ENCODE data around the gene EPHA10.
A peak's percentile ranks its signal among the peaks of the same experiment; 100 is the strongest.

EPHA10 gene

DNA sequence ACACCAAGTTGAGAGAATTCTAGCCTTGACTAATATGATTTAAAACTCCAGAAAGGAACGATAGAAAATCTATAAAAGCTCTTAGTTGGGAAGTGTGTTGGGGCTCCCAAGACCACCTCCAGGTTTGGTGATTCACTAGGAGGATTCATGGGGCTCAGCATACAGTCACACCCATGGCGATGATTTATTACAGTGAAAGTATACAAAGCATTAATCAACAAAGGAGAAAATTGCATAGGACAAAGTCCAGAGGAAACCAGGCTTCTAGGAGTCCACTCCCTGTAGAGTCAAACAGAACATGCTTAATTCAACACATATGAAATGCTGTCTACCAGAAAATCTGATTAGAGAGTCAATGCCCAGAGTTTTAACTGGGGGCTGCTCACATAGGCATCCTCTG is 67.8 kb downstream of the EPHA10 start (continued):
- TF ChIP-seq, protein P1, sequence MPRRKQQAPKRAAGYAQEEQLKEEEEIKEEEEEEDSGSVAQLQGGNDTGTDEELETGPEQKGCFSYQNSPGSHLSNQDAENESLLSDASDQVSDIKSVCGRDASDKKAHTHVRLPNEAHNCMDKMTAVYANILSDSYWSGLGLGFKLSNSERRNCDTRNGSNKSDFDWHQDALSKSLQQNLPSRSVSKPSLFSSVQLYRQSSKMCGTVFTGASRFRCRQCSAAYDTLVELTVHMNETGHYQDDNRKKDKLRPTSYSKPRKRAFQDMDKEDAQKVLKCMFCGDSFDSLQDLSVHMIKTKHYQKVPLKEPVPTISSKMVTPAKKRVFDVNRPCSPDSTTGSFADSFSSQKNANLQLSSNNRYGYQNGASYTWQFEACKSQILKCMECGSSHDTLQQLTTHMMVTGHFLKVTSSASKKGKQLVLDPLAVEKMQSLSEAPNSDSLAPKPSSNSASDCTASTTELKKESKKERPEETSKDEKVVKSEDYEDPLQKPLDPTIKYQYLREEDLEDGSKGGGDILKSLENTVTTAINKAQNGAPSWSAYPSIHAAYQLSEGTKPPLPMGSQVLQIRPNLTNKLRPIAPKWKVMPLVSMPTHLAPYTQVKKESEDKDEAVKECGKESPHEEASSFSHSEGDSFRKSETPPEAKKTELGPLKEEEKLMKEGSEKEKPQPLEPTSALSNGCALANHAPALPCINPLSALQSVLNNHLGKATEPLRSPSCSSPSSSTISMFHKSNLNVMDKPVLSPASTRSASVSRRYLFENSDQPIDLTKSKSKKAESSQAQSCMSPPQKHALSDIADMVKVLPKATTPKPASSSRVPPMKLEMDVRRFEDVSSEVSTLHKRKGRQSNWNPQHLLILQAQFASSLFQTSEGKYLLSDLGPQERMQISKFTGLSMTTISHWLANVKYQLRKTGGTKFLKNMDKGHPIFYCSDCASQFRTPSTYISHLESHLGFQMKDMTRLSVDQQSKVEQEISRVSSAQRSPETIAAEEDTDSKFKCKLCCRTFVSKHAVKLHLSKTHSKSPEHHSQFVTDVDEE (CRISPR knock-in tag; IDR thresholded peaks at IDR 0.05), result no peak

DNA sequence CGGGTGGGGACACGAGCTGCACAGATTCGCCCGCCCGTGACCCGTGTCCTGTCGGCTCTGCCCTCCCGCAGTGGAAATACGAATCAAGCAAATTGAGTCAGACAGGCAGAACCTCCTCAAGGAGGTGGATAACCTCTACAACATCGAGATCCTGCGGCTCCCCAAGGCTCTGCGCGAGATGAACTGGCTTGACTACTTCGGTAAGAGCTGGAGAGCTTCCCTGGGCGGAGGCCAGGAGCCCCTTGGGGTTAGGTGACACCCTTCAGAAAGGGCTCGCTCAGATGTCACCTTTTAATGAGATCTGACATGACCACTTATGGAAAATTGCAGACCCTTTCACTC is 72.1 kb downstream of the EPHA10 start:
- TF ChIP-seq ZFP30 (CRISPR knock-in tag; IDR thresholded peaks at IDR 0.05), result no peak
- TF ChIP-seq ZNF8 (CRISPR knock-in tag; IDR thresholded peaks at IDR 0.05), result no peak
- TF ChIP-seq TOX (CRISPR knock-in tag; IDR thresholded peaks at IDR 0.05; ENCODE audit: borderline replicate concordance), result no peak
- TF ChIP-seq BACH2 (CRISPR knock-in tag; IDR thresholded peaks at IDR 0.05; ENCODE audit: borderline replicate concordance), result no peak
- TF ChIP-seq, protein P1 (CRISPR knock-in tag; IDR thresholded peaks at IDR 0.05), result no peak
- no peak for TF ChIP-seq RARB (CRISPR knock-in tag; IDR thresholded peaks at IDR 0.05)
- no peak for TF ChIP-seq ESRRG (CRISPR knock-in tag; IDR thresholded peaks at IDR 0.05)
- TF ChIP-seq, protein P2, sequence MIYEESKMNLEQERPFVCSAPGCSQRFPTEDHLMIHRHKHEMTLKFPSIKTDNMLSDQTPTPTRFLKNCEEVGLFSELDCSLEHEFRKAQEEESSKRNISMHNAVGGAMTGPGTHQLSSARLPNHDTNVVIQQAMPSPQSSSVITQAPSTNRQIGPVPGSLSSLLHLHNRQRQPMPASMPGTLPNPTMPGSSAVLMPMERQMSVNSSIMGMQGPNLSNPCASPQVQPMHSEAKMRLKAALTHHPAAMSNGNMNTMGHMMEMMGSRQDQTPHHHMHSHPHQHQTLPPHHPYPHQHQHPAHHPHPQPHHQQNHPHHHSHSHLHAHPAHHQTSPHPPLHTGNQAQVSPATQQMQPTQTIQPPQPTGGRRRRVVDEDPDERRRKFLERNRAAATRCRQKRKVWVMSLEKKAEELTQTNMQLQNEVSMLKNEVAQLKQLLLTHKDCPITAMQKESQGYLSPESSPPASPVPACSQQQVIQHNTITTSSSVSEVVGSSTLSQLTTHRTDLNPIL (CRISPR knock-in tag; IDR thresholded peaks at IDR 0.05; ENCODE audit: low read depth), result no peak
- TF ChIP-seq ISL1 (CRISPR knock-in tag; IDR thresholded peaks at IDR 0.05), result no peak
- no peak for TF ChIP-seq SNAI2 (CRISPR knock-in tag; IDR thresholded peaks at IDR 0.05)
- TF ChIP-seq TCF4 (CRISPR knock-in tag; IDR thresholded peaks at IDR 0.05; ENCODE audit: borderline replicate concordance), result no peak
- TF ChIP-seq, protein P3, sequence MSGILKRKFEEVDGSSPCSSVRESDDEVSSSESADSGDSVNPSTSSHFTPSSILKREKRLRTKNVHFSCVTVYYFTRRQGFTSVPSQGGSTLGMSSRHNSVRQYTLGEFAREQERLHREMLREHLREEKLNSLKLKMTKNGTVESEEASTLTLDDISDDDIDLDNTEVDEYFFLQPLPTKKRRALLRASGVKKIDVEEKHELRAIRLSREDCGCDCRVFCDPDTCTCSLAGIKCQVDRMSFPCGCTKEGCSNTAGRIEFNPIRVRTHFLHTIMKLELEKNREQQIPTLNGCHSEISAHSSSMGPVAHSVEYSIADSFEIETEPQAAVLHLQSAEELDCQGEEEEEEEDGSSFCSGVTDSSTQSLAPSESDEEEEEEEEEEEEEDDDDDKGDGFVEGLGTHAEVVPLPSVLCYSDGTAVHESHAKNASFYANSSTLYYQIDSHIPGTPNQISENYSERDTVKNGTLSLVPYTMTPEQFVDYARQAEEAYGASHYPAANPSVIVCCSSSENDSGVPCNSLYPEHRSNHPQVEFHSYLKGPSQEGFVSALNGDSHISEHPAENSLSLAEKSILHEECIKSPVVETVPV (CRISPR knock-in tag; IDR thresholded peaks at IDR 0.05), result no peak
- no peak for TF ChIP-seq ARNTL (CRISPR knock-in tag; IDR thresholded peaks at IDR 0.05; ENCODE audit: borderline replicate concordance, low read depth)
- no peak for TF ChIP-seq ZNF565 (CRISPR knock-in tag; conservative IDR thresholded peaks at IDR 0.05; ENCODE audit: low read depth)
- TF ChIP-seq, protein P4, sequence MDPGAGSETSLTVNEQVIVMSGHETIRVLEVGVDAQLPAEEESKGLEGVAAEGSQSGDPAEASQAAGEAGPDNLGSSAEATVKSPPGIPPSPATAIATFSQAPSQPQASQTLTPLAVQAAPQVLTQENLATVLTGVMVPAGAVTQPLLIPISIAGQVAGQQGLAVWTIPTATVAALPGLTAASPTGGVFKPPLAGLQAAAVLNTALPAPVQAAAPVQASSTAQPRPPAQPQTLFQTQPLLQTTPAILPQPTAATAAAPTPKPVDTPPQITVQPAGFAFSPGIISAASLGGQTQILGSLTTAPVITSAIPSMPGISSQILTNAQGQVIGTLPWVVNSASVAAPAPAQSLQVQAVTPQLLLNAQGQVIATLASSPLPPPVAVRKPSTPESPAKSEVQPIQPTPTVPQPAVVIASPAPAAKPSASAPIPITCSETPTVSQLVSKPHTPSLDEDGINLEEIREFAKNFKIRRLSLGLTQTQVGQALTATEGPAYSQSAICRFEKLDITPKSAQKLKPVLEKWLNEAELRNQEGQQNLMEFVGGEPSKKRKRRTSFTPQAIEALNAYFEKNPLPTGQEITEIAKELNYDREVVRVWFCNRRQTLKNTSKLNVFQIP (CRISPR knock-in tag; IDR thresholded peaks at IDR 0.05; ENCODE audit: borderline replicate concordance, low read depth), result no peak
- TF ChIP-seq ZFP3 (CRISPR knock-in tag; IDR thresholded peaks at IDR 0.05), result no peak
- TF ChIP-seq CSDC2 (CRISPR knock-in tag; IDR thresholded peaks at IDR 0.05), result no peak
- TF ChIP-seq PPARA (CRISPR knock-in tag; IDR thresholded peaks at IDR 0.05; ENCODE audit: borderline replicate concordance), result no peak
- ATAC-seq, result no peak

DNA sequence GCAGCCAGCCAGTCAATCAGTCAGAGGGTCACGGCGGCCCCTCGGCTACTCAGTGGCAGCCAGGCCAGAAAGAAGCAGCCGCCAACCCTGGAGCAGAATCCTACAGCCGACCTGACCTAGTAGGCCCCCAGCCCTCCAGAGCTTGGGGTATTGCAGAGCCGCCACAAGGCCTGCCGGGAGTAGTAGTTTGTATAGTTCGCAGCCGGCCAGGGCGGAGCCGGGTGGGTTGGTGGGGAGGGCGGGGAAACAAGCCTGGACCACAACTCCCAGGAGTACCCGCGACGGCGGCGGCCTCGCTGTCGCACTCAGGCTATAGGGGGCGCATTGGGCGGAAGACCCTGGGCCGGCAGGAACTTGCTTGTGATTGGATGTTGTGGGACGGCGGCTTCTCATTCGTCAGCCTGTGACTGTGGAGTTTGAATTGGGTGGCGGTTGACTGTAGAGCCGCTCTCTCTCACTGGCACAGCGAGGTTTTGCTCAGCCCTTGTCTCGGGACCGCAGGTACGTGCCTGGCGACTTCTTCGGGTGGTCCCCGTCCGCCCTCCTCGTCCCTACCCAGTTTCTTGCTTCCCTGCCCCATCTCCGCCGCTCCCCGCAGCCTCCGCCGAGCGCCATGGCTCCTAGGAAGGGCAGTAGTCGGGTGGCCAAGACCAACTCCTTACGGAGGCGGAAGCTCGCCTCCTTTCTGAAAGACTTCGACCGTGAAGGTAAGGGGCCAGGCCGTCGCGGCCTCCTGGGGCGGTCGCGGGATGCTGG is 72.7 kb downstream of the EPHA10 start, which contains the start of gene CDCA8:
TSS of gene CDCA8 (plus strand) at position 439 of the 756 bp plus-strand sequence. CDS start at position 614, 175 bp downstream.
- TF ChIP-seq CSDC2 (CRISPR knock-in tag; IDR thresholded peaks at IDR 0.05) (no peak), ZNF70 (CRISPR knock-in tag; IDR thresholded peaks at IDR 0.05) (no peak), ARNTL (CRISPR knock-in tag; IDR thresholded peaks at IDR 0.05; ENCODE audit: borderline replicate concordance, low read depth) (no peak)
- TF ChIP-seq, protein P3 (CRISPR knock-in tag; IDR thresholded peaks at IDR 0.05), result no peak
- ATAC-seq, result peak; percentile 92
